Stimulated activated CD4-positive, alpha-beta T cell treated with anti-CD3 and anti-CD28 coated beads, Interleukin-4, amount 100 ng/mL, for 4 hours (primary cell): ENCODE results near the gene GPR45.

ENCODE experiments used
- DNase-seq, 2 experiments: peaks; one replicate each; pipeline ENCODE4 v3.0.0-alpha.2; 2020

The GPR45 gene

GRCh38 chr2:105254531-105255210 is 13.1 kb downstream of the GPR45 start:
- DNase-seq, result no peak

- DNase-seq, result no peak
These were observed 14.4 kb downstream of the GPR45 start for GRCh38 chr2:105255979-105256378.

GRCh38 chr2:105256431-105257047 is 15.0 kb downstream of the GPR45 start:
- no peak for DNase-seq

- DNase-seq, result no peak
These were observed 16.4 kb downstream of the GPR45 start for GRCh38 chr2:105257981-105258380.

- DNase-seq, result no peak
These were observed 17.4 kb downstream of the GPR45 start for GRCh38 chr2:105258835-105259350.

GRCh38 chr2:105261061-105261460 is 19.5 kb downstream of the GPR45 start:
- DNase-seq, result no peak

GRCh38 chr2:105262651-105263091 is 21.1 kb downstream of the GPR45 start:
- DNase-seq, result no peak

GRCh38 chr2:105269426-105269825 is 27.9 kb downstream of the GPR45 start:
- no peak for DNase-seq

- DNase-seq, result no peak
These were observed 30.0 kb downstream of the GPR45 start for GRCh38 chr2:105271393-105272045.

- DNase-seq, result no peak
These were observed 30.6 kb downstream of the GPR45 start for GRCh38 chr2:105272176-105272575.

GRCh38 chr2:105274046-105274445 is 32.5 kb downstream of the GPR45 start:
- DNase-seq, result no peak

- no peak for DNase-seq
These were observed 37.1 kb downstream of the GPR45 start for GRCh38 chr2:105278654-105279053.

GRCh38 chr2:105279126-105279525 is 37.6 kb downstream of the GPR45 start:
- no peak for DNase-seq

- no peak for DNase-seq
These were observed 38.7 kb downstream of the GPR45 start for GRCh38 chr2:105280281-105280680.

GRCh38 chr2:105283532-105283931 is 42.0 kb downstream of the GPR45 start:
- DNase-seq, result no peak

GRCh38 chr2:105287692-105288091 is 46.1 kb downstream of the GPR45 start:
- DNase-seq, result peak in 1 of 2 experiments; percentile 12

- DNase-seq, result no peak
These were observed 46.6 kb downstream of the GPR45 start for GRCh38 chr2:105288133-105288532.

GRCh38 chr2:105290981-105291660 is 49.6 kb downstream of the GPR45 start:
- no peak for DNase-seq

GRCh38 chr2:105291981-105292380 is 50.4 kb downstream of the GPR45 start:
- DNase-seq, result no peak
